GM19452 (cell line): ENCODE data around the gene PGA4.
"Not testable (repeated sequence)": the region's sequence is repeated elsewhere in the genome, so short reads cannot be mapped to it uniquely, and the experiment has no call there.

Experiments used
- ATAC-seq: cut with Tn5 transposase; IDR thresholded peaks from one replicate; pipeline ENCODE4 v1.9.1; 2021; ENCODE audit not compliant: unreplicated experiment

PGA4 gene

GRCh38 chr11:61248071-61248470 lies 25.9 kb downstream of the PGA4 start:
- not testable (repeated sequence) for ATAC-seq

- ATAC-seq = not testable (repeated sequence)
These were observed 27.1 kb downstream of the PGA4 start for GRCh38 chr11:61249201-61249600.

GRCh38 chr11:61250796-61251765 lies 28.9 kb downstream of the PGA4 start:
- ATAC-seq = not testable (repeated sequence)

- ATAC-seq = not testable (repeated sequence)
These were observed 30.2 kb downstream of the PGA4 start for GRCh38 chr11:61252332-61252731.

- peak; percentile 60 for ATAC-seq
These were observed 32.4 kb downstream of the PGA4 start for GRCh38 chr11:61254403-61255025.

GRCh38 chr11:61256710-61257482 lies 34.7 kb downstream of the PGA4 start:
- ATAC-seq = no peak

- ATAC-seq = no peak
These were observed 36.4 kb downstream of the PGA4 start for GRCh38 chr11:61258546-61258945.

- ATAC-seq = no peak
These were observed 37.2 kb downstream of the PGA4 start for GRCh38 chr11:61259363-61259762.

GRCh38 chr11:61264371-61264770 lies 42.2 kb downstream of the PGA4 start:
- no peak for ATAC-seq

- no peak for ATAC-seq
These were observed 42.6 kb downstream of the PGA4 start for GRCh38 chr11:61264795-61265194.

GRCh38 chr11:61265357-61265756 lies 43.2 kb downstream of the PGA4 start:
- no peak for ATAC-seq

- ATAC-seq = no peak
These were observed 44.5 kb downstream of the PGA4 start for GRCh38 chr11:61266602-61267001.

- no peak for ATAC-seq
These were observed 45.3 kb downstream of the PGA4 start for GRCh38 chr11:61267437-61267841.

GRCh38 chr11:61268588-61269250 lies 46.6 kb downstream of the PGA4 start:
- ATAC-seq = no peak

GRCh38 chr11:61270354-61271076 lies 48.4 kb downstream of the PGA4 start:
- no peak for ATAC-seq

- ATAC-seq = no peak
These were observed 50.6 kb downstream of the PGA4 start for GRCh38 chr11:61272731-61273130.

- no peak for ATAC-seq
These were observed 51.3 kb downstream of the PGA4 start for GRCh38 chr11:61273178-61274078.

- ATAC-seq = no peak
These were observed 51.9 kb downstream of the PGA4 start for GRCh38 chr11:61274084-61274483.

GRCh38 chr11:61275191-61275590 lies 53.0 kb downstream of the PGA4 start:
- no peak for ATAC-seq
